OCI-LY1 (cell line): Measurements from ENCODE around the gene LRRC8B.

Source experiments
- H2AFZ ChIP-seq: fragments of 200-600 bp; sonication (generic), shearing (Covaris generic); 2 replicates; pipeline ENCODE4 v1.6.0; 2014; ENCODE audit warnings: antibody characterized with exemption, mild to moderate bottlenecking, low read length
- H3F3A ChIP-seq: fragments of 200-600 bp; sonication (generic), shearing (Covaris generic); 2 replicates; pipeline ENCODE4 v1.6.0; 2014; ENCODE audit warnings: mild to moderate bottlenecking, antibody characterized with exemption, low read length, moderate library complexity; ENCODE audit not compliant: insufficient read depth
- H3K27ac ChIP-seq: fragments of 200-600 bp; sonication (generic); 2 replicates; pipeline ENCODE4 v1.5.1; 2014; ENCODE audit warnings: low read length, mixed run types, mild to moderate bottlenecking, low read depth; ENCODE audit not compliant: poor library complexity, severe bottlenecking
- H3K27me3 ChIP-seq: fragments of 200-600 bp; sonication (generic); 2 replicates; pipeline ENCODE4 v1.6.0; 2014; ENCODE audit warnings: antibody characterized with exemption, mild to moderate bottlenecking, low read length, moderate library complexity; ENCODE audit not compliant: insufficient read depth
- H3K36me3 ChIP-seq: fragments of 200-600 bp; sonication (generic); 2 replicates; pipeline ENCODE4 v1.6.1; 2014; ENCODE audit warnings: mild to moderate bottlenecking, antibody characterized with exemption, low read length, moderate library complexity, mixed read lengths; ENCODE audit not compliant: insufficient read depth
- H3K4me1 ChIP-seq: fragments of 200-600 bp; sonication (generic); 2 replicates; pipeline ENCODE4 v1.5.1; 2014; ENCODE audit warnings: mild to moderate bottlenecking, low read length, moderate library complexity; ENCODE audit not compliant: insufficient read depth, severe bottlenecking
- H3K4me2 ChIP-seq: fragments of 200-600 bp; sonication (generic), shearing (Covaris generic); 2 replicates; pipeline ENCODE4 v1.6.1; 2014; ENCODE audit warnings: low read length
- H3K4me3 ChIP-seq: fragments of 200-600 bp; sonication (generic); 2 replicates; pipeline ENCODE4 v1.5.1; 2014; ENCODE audit warnings: low read length, low read depth, mild to moderate bottlenecking, mixed read lengths; ENCODE audit not compliant: poor library complexity, severe bottlenecking
- H3K79me2 ChIP-seq: fragments of 200-600 bp; shearing (Covaris generic); 2 replicates; pipeline ENCODE4 v1.6.1; 2016; ENCODE audit warnings: mixed run types, low read length, mixed read lengths; ENCODE audit not compliant: insufficient read depth
- H3K9ac ChIP-seq: fragments of 200-600 bp; sonication (generic), shearing (Covaris generic); 2 replicates; pipeline ENCODE4 v1.6.1; 2014; ENCODE audit warnings: mild to moderate bottlenecking, low read length, mixed read lengths
- H3K9me2 ChIP-seq: fragments of 200-600 bp; sonication (generic), shearing (Covaris generic); 2 replicates; pipeline ENCODE4 v1.6.1; 2014; ENCODE audit warnings: low read depth, mild to moderate bottlenecking, low read length, mixed read lengths
- H3K9me3 ChIP-seq: fragments of 200-600 bp; shearing (Covaris generic); 2 replicates; pipeline ENCODE4 v1.6.1; 2014; ENCODE audit warnings: low read length, mixed read lengths
- H4K20me1 ChIP-seq: fragments of 200-600 bp; sonication (generic), shearing (Covaris generic); 2 replicates; pipeline ENCODE4 v1.6.0; 2016; ENCODE audit warnings: mild to moderate bottlenecking, low read length; ENCODE audit not compliant: insufficient read depth
- CTCF ChIP-seq: fragments of 200-600 bp; sonication (generic), shearing (Covaris generic); IDR thresholded peaks from 2 replicates; pipeline ENCODE4 v1.5.1; 2017; ENCODE audit warnings: mild to moderate bottlenecking, antibody characterized with exemption, low read length, moderate library complexity, mixed read lengths
- EZH2 ChIP-seq: fragments of 200-600 bp; sonication (generic), shearing (Covaris generic); IDR thresholded peaks from 2 replicates; pipeline ENCODE4 v1.8.0; 2017; ENCODE audit warnings: borderline replicate concordance, mixed run types, mild to moderate bottlenecking, antibody characterized with exemption, low read length, moderate library complexity, mixed read lengths

Gene LRRC8B

GRCh38 chr1:89566761-89567174 is 42.1 kb downstream of the LRRC8B start:
- H3K27ac ChIP-seq = no peak overlapping the region
- no peaks in the 10 kb centered on the region; the same call in 1 of the 2 replicates for H4K20me1 ChIP-seq
- peaks cover 36% of the 10 kb centered on the region for H3K36me3 ChIP-seq

GRCh38 chr1:89567797-89568196 is 43.2 kb downstream of the LRRC8B start:
- TF ChIP-seq CTCF (no peak), EZH2 (no peak)
- Histone ChIP-seq H3K4me1 (peaks cover 21% of the 10 kb centered on the region), H3K9ac (no peak overlapping the region), H3K27ac (no peak overlapping the region), H3K79me2 (peaks cover 15% of the 10 kb centered on the region), H3K9me2 (no peaks in the 10 kb centered on the region), H3K9me3 (no peaks in the 10 kb centered on the region), H3K36me3 (peaks cover 42% of the 10 kb centered on the region), H3K27me3 (no peaks in the 10 kb centered on the region), H3F3A (no peaks in the 10 kb centered on the region), H2AFZ (no peak overlapping the region), H4K20me1 (no peaks in the 10 kb centered on the region; the same call in 1 of the 2 replicates), H3K4me2 (no peak overlapping the region), H3K4me3 (no peak overlapping the region)

More at GRCh38 chr1:89566761-89567174, 42.1 kb downstream of the LRRC8B start:
- Histone ChIP-seq H3K9ac (no peak overlapping the region), H3K4me3 (no peak overlapping the region), H3K9me3 (no peaks in the 10 kb centered on the region), H3F3A (no peaks in the 10 kb centered on the region), H3K27me3 (no peaks in the 10 kb centered on the region), H3K4me1 (peaks cover 21% of the 10 kb centered on the region), H3K79me2 (peaks cover 15% of the 10 kb centered on the region), H3K9me2 (no peaks in the 10 kb centered on the region), H3K4me2 (peak overlapping the region; percentile 8; the same call in 1 of the 2 replicates), H2AFZ (no peak overlapping the region)
- TF ChIP-seq EZH2 (no peak), CTCF (no peak)

- no peaks in the 10 kb centered on the region for H3K9me3 ChIP-seq
- H3K4me1 ChIP-seq = peaks cover 4% of the 10 kb centered on the region
- H2AFZ ChIP-seq = no peak overlapping the region
- no peaks in the 10 kb centered on the region for H3K79me2 ChIP-seq
- TF ChIP-seq CTCF (no peak), EZH2 (no peak)
- H3K9ac ChIP-seq = no peak overlapping the region
- H3K27ac ChIP-seq = no peak overlapping the region
- no peak overlapping the region for H3K4me2 ChIP-seq
- no peaks in the 10 kb centered on the region for H3F3A ChIP-seq
- peaks cover 56% of the 10 kb centered on the region for H3K36me3 ChIP-seq
- H3K9me2 ChIP-seq = no peaks in the 10 kb centered on the region
- no peaks in the 10 kb centered on the region for H3K27me3 ChIP-seq
- H3K4me3 ChIP-seq = no peak overlapping the region
- H4K20me1 ChIP-seq = no peaks in the 10 kb centered on the region; the same call in 1 of the 2 replicates
Observed at GRCh38 chr1:89573410-89573809, 48.8 kb downstream of the LRRC8B start.
